GM12892 (cell line): Measurements from ENCODE around the gene CDH2.

Experiments used
- DNase-seq: peaks from one replicate; pipeline ENCODE4 v3.0.0; 2011; ENCODE audit not compliant: insufficient read length
- FAIRE-seq: peaks from 2 replicates; lab custom pipeline; 2011; peaks lifted over from hg19 to GRCh38; lab: Jason Lieb, UNC
- POLR2A ChIP-seq: IDR thresholded peaks from 2 replicates; pipeline ENCODE4 v1.6.1; 2011; ENCODE audit warnings: low read depth, low read length, control low read depth
- POLR2AphosphoS5 ChIP-seq: IDR thresholded peaks from 2 replicates; pipeline ENCODE4 v1.6.1; 2011; ENCODE audit warnings: low read depth, low read length, control low read depth
- TAF1 ChIP-seq: IDR thresholded peaks from 2 replicates; pipeline ENCODE4 v1.6.1; 2011; ENCODE audit warnings: low read depth, mild to moderate bottlenecking, control low read depth, low read length, borderline replicate concordance

CDH2 gene

DNA sequence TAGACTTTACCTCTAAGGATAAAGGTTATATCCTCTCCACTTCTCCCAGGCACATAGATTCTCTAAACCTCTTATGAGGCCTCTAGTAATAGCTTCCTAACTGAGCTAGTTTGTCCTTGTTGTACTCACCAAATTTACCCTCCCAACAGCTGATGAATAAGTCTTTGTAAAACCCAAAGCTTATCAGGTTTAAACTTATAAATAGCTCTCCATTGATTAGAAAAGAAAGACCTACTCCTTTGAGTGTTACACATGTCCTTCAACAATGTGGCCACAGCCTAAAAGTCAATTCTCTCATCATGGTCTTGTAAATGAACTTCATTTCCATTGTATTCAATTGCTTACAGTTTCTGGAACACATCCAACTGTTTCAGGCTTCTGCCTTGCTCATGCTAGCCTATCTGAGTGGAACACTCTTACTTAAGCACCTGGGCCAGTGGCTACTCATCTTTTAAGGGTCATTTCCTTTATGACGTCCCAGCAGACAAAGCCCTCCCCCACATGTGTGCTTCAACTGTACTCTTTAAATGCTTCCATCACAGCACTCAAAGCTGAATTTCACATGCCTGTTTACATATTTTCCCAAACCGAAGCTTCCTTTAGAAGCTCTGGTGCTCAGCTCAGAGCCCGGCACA, 131.6 kb downstream of the CDH2 start:
- no peak for FAIRE-seq
- TF ChIP-seq POLR2A (no peak), TAF1 (no peak), POLR2AphosphoS5 (no peak)
- no peak for DNase-seq

DNA sequence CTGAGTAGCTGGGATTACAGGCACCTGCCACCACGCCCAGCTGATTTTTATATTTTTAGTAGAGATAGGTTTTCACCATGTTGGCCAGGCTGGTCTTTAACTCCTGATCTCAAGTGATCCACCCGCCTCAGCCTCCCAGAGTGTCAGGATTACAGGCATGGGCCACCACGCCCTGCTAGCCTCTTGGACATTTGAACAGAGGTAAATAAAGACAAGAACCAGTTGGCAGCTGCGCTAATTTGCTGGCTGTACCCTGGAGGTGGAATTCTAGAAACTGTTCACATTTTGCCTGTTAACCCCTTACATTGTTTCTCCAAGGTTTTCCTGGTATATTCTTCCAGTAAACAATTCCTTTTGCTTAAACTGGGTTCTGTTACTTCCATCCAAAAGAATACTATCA, 132.9 kb downstream of the CDH2 start:
- no peak for DNase-seq
- FAIRE-seq = no peak

GRCh38 chr18:28043631-28044030, 133.3 kb downstream of the CDH2 start:
- FAIRE-seq = no peak
- TF ChIP-seq POLR2A = no peak
- TF ChIP-seq POLR2AphosphoS5 = no peak
- TF ChIP-seq TAF1 = no peak

More for the DNA sequence above, 132.9 kb downstream of the CDH2 start:
- no peak for TF ChIP-seq POLR2A
- no peak for TF ChIP-seq POLR2AphosphoS5
- no peak for TF ChIP-seq TAF1

GRCh38 chr18:28041366-28041765, 135.6 kb downstream of the CDH2 start:
- no peak for DNase-seq
- TF ChIP-seq TAF1 = no peak
- TF ChIP-seq POLR2AphosphoS5 = no peak
- TF ChIP-seq POLR2A = no peak
- FAIRE-seq = no peak

More at GRCh38 chr18:28043631-28044030, 133.3 kb downstream of the CDH2 start:
- no peak for DNase-seq

GRCh38 chr18:28040716-28041115, 136.2 kb downstream of the CDH2 start:
- FAIRE-seq (no peak), DNase-seq (no peak)
- no peak for TF ChIP-seq POLR2A
- TF ChIP-seq POLR2AphosphoS5 = no peak
- TF ChIP-seq TAF1 = no peak

DNA sequence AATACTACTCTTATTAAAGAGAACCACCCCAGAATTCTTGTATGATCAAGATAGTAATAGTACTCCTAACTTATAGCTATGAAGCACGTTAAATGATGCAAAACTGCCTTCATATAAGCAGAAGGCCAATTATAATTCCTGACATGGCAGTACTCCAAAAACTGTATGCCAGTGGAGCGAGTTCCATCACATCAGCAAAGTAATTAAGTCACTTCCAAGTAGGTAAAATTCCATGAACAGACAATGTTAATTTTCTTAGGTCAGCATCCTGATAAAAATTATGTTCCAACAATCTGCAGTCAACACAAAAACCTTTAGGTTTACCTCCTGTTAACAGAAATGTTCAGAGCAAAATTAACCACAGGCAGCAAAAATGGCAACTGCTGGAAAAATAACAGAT, 136.7 kb downstream of the CDH2 start:
- no peak for TF ChIP-seq POLR2AphosphoS5
- no peak for TF ChIP-seq TAF1
- FAIRE-seq (no peak), DNase-seq (no peak)

- TF ChIP-seq TAF1 = no peak
- TF ChIP-seq POLR2AphosphoS5 = no peak
- TF ChIP-seq POLR2A = no peak
- DNase-seq = no peak
- FAIRE-seq = no peak
These were observed 137.2 kb downstream of the CDH2 start for GRCh38 chr18:28039691-28040090.

DNA sequence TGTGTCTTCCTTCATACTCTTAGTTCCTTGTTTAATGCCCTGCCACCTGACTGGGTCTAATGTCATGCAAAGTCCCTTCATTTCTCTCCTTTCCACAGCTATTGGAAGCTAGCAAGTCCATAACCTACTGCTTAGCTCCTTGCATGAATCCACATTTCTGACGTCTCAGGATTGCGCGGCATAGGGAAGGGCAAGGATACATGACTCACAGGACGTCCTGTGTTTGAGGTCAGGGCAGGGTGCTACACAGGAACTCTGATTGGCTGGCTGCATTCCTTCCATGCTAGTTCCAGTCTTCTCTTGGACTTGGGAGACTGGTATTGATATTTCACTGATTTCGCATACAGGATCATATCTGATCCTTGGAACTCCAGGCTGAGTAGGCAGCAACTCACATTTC, 137.9 kb downstream of the CDH2 start:
- FAIRE-seq (no peak), DNase-seq (no peak)
- TF ChIP-seq TAF1 = no peak
- no peak for TF ChIP-seq POLR2AphosphoS5
- no peak for TF ChIP-seq POLR2A

GRCh38 chr18:28036488-28036887, 140.4 kb downstream of the CDH2 start:
- no peak for DNase-seq
- no peak for TF ChIP-seq TAF1
- no peak for TF ChIP-seq POLR2A
- no peak for TF ChIP-seq POLR2AphosphoS5
- FAIRE-seq = no peak

GRCh38 chr18:28034567-28034966, 142.4 kb downstream of the CDH2 start:
- no peak for FAIRE-seq
- no peak for DNase-seq
- TF ChIP-seq POLR2AphosphoS5 (no peak), POLR2A (no peak), TAF1 (no peak)

GRCh38 chr18:28032177-28032576, 144.8 kb downstream of the CDH2 start:
- FAIRE-seq = no peak
- TF ChIP-seq POLR2AphosphoS5 (no peak), POLR2A (no peak), TAF1 (no peak)
- DNase-seq = no peak

DNA sequence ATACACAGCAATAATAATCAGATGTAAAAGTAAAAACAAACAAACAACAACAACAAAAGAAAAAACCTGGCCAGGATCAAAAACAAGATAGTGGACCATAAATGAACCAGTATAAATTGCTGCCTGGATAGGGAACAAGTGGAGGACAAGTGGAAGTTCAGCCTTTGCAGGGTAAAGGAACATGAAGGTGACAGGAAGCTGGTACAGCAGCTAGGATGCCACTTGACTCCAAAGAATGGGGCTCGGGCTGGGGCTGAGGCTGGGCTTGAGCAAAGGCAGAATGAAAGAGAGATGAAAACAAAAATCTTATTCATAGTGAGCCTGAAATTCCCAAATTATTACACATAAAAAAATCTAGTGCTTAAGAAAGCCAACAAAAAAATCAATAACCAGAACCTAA, 146.5 kb downstream of the CDH2 start:
- FAIRE-seq = no peak
- no peak for TF ChIP-seq TAF1
- no peak for TF ChIP-seq POLR2AphosphoS5
- no peak for TF ChIP-seq POLR2A
- no peak for DNase-seq

- no peak for TF ChIP-seq POLR2A
- no peak for TF ChIP-seq TAF1
- TF ChIP-seq POLR2AphosphoS5 = no peak
- DNase-seq = no peak
- no peak for FAIRE-seq
These were observed 149.2 kb downstream of the CDH2 start for GRCh38 chr18:28027755-28028154.
